Sigmoid colon (tissue), 4 donors: ENCODE data around the gene SORCS1.

Experiments
- POLR2A ChIP-seq, 2 donors: fragments of 450-650 bp; IDR thresholded peaks; one replicate each; pipeline ENCODE4 v1.6.1; 2016; ENCODE audit warnings: antibody characterized with exemption in 2 of 2, mild to moderate bottlenecking in 2 of 2, moderate library complexity in 2 of 2
- POLR2AphosphoS5 ChIP-seq, 4 donors: sonication (generic); formaldehyde crosslinking; IDR thresholded peaks; one replicate each; pipeline ENCODE4 v1.6.1; 2017; ENCODE audit warnings: antibody characterized with exemption in 4 of 4
- TF ChIP-seq, protein P1 (sequence below), 4 experiments: fragments of 450-650 bp in 3 of 4; fragments of 200-600 bp in 1 of 4; IDR thresholded peaks; one replicate each; pipeline ENCODE4 v1.5.1; 2016 to 2019; ENCODE audit warnings: antibody characterized with exemption in 4 of 4, mild to moderate bottlenecking in 3 of 4, moderate library complexity in 2 of 4

DNA sequence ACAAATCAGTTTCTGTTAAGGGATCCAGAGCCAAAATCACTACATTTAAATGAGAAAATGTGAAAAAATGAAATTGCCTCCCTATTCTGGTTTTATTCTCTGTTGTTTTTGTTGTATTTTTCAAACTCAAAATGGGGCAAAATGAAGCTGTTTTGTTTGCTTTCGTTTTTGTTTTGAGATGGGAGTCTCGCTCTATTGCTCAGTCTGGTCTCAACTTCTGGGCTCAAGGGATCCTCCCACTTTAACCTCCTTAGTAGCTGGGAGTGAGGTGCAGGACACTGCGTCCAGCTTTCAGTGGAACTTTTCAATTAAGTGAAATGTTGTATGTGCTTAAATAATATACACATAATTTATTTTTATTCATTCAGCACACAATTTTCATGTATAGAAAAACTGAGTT, 205.0 kb downstream of the SORCS1 start:
- TF ChIP-seq POLR2A (IDR thresholded peaks at IDR 0.05) (no peak), POLR2AphosphoS5 (IDR thresholded peaks at IDR 0.05) (no peak)
- TF ChIP-seq, protein P1, sequence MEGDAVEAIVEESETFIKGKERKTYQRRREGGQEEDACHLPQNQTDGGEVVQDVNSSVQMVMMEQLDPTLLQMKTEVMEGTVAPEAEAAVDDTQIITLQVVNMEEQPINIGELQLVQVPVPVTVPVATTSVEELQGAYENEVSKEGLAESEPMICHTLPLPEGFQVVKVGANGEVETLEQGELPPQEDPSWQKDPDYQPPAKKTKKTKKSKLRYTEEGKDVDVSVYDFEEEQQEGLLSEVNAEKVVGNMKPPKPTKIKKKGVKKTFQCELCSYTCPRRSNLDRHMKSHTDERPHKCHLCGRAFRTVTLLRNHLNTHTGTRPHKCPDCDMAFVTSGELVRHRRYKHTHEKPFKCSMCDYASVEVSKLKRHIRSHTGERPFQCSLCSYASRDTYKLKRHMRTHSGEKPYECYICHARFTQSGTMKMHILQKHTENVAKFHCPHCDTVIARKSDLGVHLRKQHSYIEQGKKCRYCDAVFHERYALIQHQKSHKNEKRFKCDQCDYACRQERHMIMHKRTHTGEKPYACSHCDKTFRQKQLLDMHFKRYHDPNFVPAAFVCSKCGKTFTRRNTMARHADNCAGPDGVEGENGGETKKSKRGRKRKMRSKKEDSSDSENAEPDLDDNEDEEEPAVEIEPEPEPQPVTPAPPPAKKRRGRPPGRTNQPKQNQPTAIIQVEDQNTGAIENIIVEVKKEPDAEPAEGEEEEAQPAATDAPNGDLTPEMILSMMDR (IDR thresholded peaks at IDR 0.05) = no peak
